GM21619 (cell line): ENCODE data around the gene PRKACA.
"Not testable (repeated sequence)": the region's sequence is repeated elsewhere in the genome, so short reads cannot be mapped to it uniquely, and the experiment has no call there.

ENCODE experiments used
- ATAC-seq: cut with Tn5 transposase; IDR thresholded peaks from one replicate; pipeline ENCODE4 v1.9.1; 2021; ENCODE audit not compliant: unreplicated experiment

Gene PRKACA

DNA sequence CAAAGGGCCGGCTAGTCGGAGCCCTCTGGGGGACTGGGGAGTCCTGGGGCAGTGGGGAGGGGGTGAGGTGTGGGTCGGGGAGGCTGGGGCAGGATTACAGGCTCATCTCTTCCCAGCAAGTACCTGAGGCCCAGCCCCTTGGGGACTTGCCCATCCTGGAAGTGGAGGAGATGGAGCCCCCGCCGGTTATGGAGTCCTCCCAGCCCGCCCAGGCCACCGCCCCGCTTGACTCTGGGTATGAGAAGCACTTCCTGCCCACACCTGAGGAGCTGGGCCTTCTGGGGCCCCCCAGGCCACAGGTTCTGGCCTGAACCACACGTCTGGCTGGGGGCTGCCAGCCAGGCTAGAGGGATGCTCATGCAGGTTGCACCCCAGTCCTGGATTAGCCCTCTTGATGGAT is 65.6 kb downstream of the PRKACA start:
- no peak for ATAC-seq

- ATAC-seq = not testable (repeated sequence)
Measured at GRCh38 chr19:14050961-14051360, 66.6 kb downstream of the PRKACA start.

- no peak for ATAC-seq
Measured at GRCh38 chr19:14050512-14050911, 67.0 kb downstream of the PRKACA start.

GRCh38 chr19:14048443-14049153 is 69.0 kb downstream of the PRKACA start:
- ATAC-seq = no peak

GRCh38 chr19:14047866-14048265 is 69.7 kb downstream of the PRKACA start:
- not testable (repeated sequence) for ATAC-seq

DNA sequence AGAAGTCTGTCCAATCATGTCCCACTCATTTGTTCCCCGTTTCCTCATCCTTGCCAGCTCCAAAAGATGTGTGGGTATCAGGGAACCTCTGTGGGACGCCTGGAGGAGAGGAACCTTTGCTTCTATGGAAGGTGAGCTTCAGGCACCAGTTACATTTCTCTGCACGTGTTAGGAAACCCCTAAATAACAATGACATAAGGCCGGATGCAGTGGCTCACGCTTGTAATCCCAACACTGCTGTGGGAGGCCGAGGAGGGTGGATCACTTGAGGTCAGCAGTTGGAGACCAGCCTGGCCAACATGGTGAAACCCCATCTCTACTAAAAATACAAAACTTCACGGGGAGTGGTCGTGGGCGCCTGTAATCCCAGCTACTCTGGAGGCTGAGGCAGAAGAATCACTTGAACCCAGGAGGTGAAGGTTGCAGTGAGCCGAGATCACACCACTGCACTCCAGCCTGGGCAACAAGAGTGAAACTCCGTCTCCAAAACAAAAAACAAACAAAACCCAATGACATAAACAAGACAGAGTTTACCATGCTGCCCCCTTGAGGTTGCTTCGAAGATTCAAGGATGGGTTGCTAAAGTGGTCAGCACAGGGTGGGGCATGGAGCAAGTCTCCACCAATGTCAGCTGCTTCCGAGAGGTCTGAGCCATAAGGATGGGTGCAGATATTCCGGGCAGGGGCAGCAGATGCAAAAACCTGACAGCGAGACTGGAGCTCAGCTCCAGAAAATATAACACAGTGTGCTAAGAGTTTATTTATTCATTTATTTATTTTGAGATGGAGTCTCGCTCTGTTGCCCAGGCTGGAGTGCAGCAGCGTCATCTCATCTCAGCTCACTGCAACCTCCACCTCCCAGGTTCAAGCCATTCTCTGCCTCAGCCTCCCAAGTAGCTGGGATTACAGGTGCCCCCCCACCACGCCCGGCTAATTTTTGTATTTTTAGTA is 74.6 kb downstream of the PRKACA start:
- ATAC-seq = not testable (repeated sequence)
